ENCODE measurements around the gene ZP1.
A peak's percentile ranks its signal among the peaks of the same experiment; 100 is the strongest.

DNA sequence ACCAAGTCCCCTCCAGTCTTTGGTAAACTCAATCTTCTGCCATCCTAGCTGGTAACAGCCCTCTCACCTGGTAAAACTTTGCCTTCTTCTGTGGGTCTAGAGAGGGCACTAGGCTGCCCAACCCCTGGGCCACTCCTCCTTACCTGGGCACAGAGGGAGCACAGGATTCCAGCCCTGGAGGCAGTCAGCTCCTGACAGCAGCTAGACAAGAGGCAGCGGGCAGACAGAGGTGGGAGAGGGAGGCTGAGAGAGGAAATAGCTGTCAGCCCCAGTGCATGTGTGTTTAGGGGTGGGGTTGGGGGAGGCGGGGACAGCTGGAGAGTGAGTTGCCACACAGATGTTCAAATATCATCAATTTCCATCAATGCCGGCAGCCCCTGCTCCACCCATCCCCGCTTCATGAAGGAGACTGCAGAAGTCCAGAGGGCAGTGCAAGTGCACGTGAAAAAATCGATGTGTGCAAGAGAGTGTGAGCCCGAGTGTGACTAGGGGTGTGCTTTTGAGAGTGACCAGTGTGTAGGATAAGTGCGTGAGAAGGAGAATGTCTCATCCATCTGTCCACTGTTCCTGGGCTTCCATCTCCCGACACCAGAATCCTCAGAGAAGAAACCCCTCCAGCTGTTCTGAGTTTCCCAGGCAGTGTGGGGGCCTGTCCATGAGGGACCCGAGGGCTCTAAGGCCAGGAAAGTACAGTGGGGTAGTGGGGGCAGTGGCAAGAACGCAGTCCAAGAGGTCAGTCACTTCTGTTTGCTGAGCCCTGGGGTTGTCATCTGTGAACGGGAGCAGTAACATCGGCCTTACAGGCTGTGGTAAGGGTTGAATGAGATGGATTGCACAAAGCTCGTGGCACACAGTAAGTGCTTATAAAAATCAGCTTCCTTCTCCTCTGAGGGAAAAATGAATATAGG is 11.4 kb upstream of the ZP1 start, which contains the start of gene PTGDR2:
- TF ChIP-seq CHD2 (IDR thresholded peaks at IDR 0.05; ENCODE audit: low read depth, low read length) (no peak), HDAC6 (IDR thresholded peaks at IDR 0.05; ENCODE audit: low read depth, low read length) (no peak), ARNT2 (CRISPR knock-in tag; IDR thresholded peaks at IDR 0.05; ENCODE audit: low read depth) (no peak), NFE2 (CRISPR knock-in tag; IDR thresholded peaks at IDR 0.05) (no peak), CBX2 (IDR thresholded peaks at IDR 0.05; ENCODE audit: low read depth, low read length) (no peak), CBX2 (CRISPR knock-in tag; IDR thresholded peaks at IDR 0.05; ENCODE audit: low read depth) (no peak), SATB2 (CRISPR knock-in tag; IDR thresholded peaks at IDR 0.05) (no peak), POLR2A (IDR thresholded peaks at IDR 0.05; ENCODE audit: insufficient read depth in 1 of 2, low read depth in 2 of 2, low read length in 2 of 2) (0 out of 4 replicates have a peak, but pooled peaks of 1 of the 2 experiments have one; percentile 29), ZSCAN9 (CRISPR knock-in tag; IDR thresholded peaks at IDR 0.05; ENCODE audit: borderline replicate concordance) (no peak), FOSL1 (CRISPR knock-in tag; IDR thresholded peaks at IDR 0.05; ENCODE audit: borderline replicate concordance) (no peak)
- TF ChIP-seq, protein P1, sequence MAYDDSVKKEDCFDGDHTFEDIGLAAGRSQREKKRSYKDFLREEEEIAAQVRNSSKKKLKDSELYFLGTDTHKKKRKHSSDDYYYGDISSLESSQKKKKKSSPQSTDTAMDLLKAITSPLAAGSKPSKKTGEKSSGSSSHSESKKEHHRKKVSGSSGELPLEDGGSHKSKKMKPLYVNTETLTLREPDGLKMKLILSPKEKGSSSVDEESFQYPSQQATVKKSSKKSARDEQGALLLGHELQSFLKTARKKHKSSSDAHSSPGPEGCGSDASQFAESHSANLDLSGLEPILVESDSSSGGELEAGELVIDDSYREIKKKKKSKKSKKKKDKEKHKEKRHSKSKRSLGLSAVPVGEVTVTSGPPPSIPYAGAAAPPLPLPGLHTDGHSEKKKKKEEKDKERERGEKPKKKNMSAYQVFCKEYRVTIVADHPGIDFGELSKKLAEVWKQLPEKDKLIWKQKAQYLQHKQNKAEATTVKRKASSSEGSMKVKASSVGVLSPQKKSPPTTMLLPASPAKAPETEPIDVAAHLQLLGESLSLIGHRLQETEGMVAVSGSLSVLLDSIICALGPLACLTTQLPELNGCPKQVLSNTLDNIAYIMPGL (CRISPR knock-in tag; IDR thresholded peaks at IDR 0.05; ENCODE audit: borderline replicate concordance in 1 of 2, low read depth in 1 of 2), result no peak
- TF ChIP-seq, protein P2, sequence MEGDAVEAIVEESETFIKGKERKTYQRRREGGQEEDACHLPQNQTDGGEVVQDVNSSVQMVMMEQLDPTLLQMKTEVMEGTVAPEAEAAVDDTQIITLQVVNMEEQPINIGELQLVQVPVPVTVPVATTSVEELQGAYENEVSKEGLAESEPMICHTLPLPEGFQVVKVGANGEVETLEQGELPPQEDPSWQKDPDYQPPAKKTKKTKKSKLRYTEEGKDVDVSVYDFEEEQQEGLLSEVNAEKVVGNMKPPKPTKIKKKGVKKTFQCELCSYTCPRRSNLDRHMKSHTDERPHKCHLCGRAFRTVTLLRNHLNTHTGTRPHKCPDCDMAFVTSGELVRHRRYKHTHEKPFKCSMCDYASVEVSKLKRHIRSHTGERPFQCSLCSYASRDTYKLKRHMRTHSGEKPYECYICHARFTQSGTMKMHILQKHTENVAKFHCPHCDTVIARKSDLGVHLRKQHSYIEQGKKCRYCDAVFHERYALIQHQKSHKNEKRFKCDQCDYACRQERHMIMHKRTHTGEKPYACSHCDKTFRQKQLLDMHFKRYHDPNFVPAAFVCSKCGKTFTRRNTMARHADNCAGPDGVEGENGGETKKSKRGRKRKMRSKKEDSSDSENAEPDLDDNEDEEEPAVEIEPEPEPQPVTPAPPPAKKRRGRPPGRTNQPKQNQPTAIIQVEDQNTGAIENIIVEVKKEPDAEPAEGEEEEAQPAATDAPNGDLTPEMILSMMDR (CRISPR knock-in tag; IDR thresholded peaks at IDR 0.05), result 0 out of 2 replicates have a peak, but pooled peaks have one; percentile 5
- TF ChIP-seq, protein P3, sequence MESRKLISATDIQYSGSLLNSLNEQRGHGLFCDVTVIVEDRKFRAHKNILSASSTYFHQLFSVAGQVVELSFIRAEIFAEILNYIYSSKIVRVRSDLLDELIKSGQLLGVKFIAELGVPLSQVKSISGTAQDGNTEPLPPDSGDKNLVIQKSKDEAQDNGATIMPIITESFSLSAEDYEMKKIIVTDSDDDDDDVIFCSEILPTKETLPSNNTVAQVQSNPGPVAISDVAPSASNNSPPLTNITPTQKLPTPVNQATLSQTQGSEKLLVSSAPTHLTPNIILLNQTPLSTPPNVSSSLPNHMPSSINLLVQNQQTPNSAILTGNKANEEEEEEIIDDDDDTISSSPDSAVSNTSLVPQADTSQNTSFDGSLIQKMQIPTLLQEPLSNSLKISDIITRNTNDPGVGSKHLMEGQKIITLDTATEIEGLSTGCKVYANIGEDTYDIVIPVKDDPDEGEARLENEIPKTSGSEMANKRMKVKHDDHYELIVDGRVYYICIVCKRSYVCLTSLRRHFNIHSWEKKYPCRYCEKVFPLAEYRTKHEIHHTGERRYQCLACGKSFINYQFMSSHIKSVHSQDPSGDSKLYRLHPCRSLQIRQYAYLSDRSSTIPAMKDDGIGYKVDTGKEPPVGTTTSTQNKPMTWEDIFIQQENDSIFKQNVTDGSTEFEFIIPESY (CRISPR knock-in tag; IDR thresholded peaks at IDR 0.05), result no peak
